ENCODE measurements around the gene MED26. TPM values are rescaled to one million over a fixed set of nuclear protein-coding genes. Genes with fewer than 3 reads are reported as not detected.
A peak's percentile ranks its signal among the peaks of the same experiment; 100 is the strongest.

The MED26 gene
- total and polyA plus RNA-seq, 10 of the 15 experiments (the other 5 are each of a cell fraction or from before 2014, with no cell fraction given) = 1.1 to 21.4 (median 9.7) TPM

- TF ChIP-seq E2F8 (IDR thresholded peaks at IDR 0.05; ENCODE audit: low read depth, partially characterized antibody) = peak; percentile 56
- TF ChIP-seq ZNF274 (IDR thresholded peaks at IDR 0.05; ENCODE audit: insufficient read depth, insufficient read length) = no peak
- TF ChIP-seq LARP7 (IDR thresholded peaks at IDR 0.05) = peak; percentile 79
- TF ChIP-seq YY1 (IDR thresholded peaks at IDR 0.05; ENCODE audit: low read depth, low read length) = peak; percentile 31; the same call in 1 of the 2 replicates
- TF ChIP-seq TARDBP (IDR thresholded peaks at IDR 0.05; ENCODE audit: borderline replicate concordance) = 0 out of 2 replicates have a peak, but pooled peaks have one; percentile 47
- TF ChIP-seq JUNB (IDR thresholded peaks at IDR 0.05) = no peak
- TF ChIP-seq TAF1 (IDR thresholded peaks at IDR 0.05; ENCODE audit: borderline replicate concordance, low read depth, low read length) = peak; percentile 65; the same call in 1 of the 2 replicates
- TF ChIP-seq IKZF2 (IDR thresholded peaks at IDR 0.05) = 0 out of 4 replicates have a peak, but pooled peaks of 1 of the 2 experiments have one; percentile 48
- TF ChIP-seq SREBF1 (IDR thresholded peaks at IDR 0.05; ENCODE audit: low read length) = no peak
- no peak for TF ChIP-seq BCLAF1 (IDR thresholded peaks at IDR 0.05)
- TF ChIP-seq RAD21 (IDR thresholded peaks at IDR 0.05; ENCODE audit: insufficient read depth, low read depth, low read length) = no peak
- TF ChIP-seq POLR2AphosphoS2 (IDR thresholded peaks at IDR 0.05; ENCODE audit: low read depth, low read length) = peak; percentile 45; the same call in 1 of the 2 replicates
- no peak; the same call in 1 of the 2 replicates for TF ChIP-seq ZNF207 (IDR thresholded peaks at IDR 0.05; ENCODE audit: borderline replicate concordance)
- peak; percentile 93 for TF ChIP-seq GATAD2B (conservative IDR thresholded peaks at IDR 0.05; ENCODE audit: low read depth)
- TF ChIP-seq EZH2 (IDR thresholded peaks at IDR 0.05; ENCODE audit: borderline replicate concordance, control insufficient read depth, low read depth, low read length) = no peak
- TF ChIP-seq EGR1 (IDR thresholded peaks at IDR 0.05; ENCODE audit: borderline replicate concordance in 1 of 2, low read depth in 2 of 2, low read length in 2 of 2) = no peak
- TF ChIP-seq SRF (IDR thresholded peaks at IDR 0.05; ENCODE audit: low read depth in 2 of 2, low read length in 2 of 2) = peak; percentile 85 to 92
- no peak for TF ChIP-seq ESRRA (IDR thresholded peaks at IDR 0.05; ENCODE audit: low read length)
- TF ChIP-seq FOXK2 (IDR thresholded peaks at IDR 0.05) = no peak
- no peak for TF ChIP-seq CBX3 (IDR thresholded peaks at IDR 0.05; ENCODE audit: borderline replicate concordance, low read depth)
- 0 out of 2 replicates have a peak, but pooled peaks have one; percentile 28 for TF ChIP-seq RCOR1 (conservative IDR thresholded peaks at IDR 0.05; ENCODE audit: low read depth, low read length)
- peak; percentile 87 for TF ChIP-seq IKZF1 (conservative IDR thresholded peaks at IDR 0.05)
- TF ChIP-seq ASH2L (IDR thresholded peaks at IDR 0.05; ENCODE audit: borderline replicate concordance, low read depth) = no peak
- TF ChIP-seq ZBED1 (IDR thresholded peaks at IDR 0.05; ENCODE audit: borderline replicate concordance) = peak; percentile 28; the same call in 1 of the 2 replicates
- TF ChIP-seq EP300 (IDR thresholded peaks at IDR 0.05; ENCODE audit: borderline replicate concordance in 1 of 2, control insufficient read depth in 1 of 2, low read depth in 2 of 2, low read length in 2 of 2) = no peak
- no peak for TF ChIP-seq CBX5 (IDR thresholded peaks at IDR 0.05; ENCODE audit: low read depth)
Observed at GRCh38 chr19:16542045-16542909, 85.7 kb downstream of the MED26 start, which contains the start of gene CHERP (continued).

All from GM12878 (cell line).